Nephron progenitor cell (in vitro differentiated cells): Measurements from ENCODE around the gene FOSB.
A peak's percentile ranks its signal among the peaks of the same experiment; 100 is the strongest.

Experiments used
- DNase-seq: peaks from one replicate; pipeline ENCODE4 v3.0.0; 2021
- H3K27ac Mint-ChIP-seq: 2 replicates; pipeline ENCODE4 v1.8.0; 2021; ENCODE audit warnings: mild to moderate bottlenecking, moderate library complexity, mixed read lengths
- H3K27me3 Mint-ChIP-seq: 2 replicates; pipeline ENCODE4 v1.8.0; 2021; ENCODE audit warnings: mild to moderate bottlenecking, low read depth, mixed read lengths; ENCODE audit not compliant: poor library complexity
- H3K36me3 Mint-ChIP-seq: 2 replicates; pipeline ENCODE4 v1.8.0; 2021; ENCODE audit warnings: low read depth, mixed read lengths
- H3K4me1 Mint-ChIP-seq: 2 replicates; pipeline ENCODE4 v1.8.0; 2021; ENCODE audit warnings: mixed read lengths
- H3K4me3 Mint-ChIP-seq: 2 replicates; pipeline ENCODE4 v1.8.0; 2021; ENCODE audit warnings: mild to moderate bottlenecking, moderate library complexity, mixed read lengths
- H3K9me3 Mint-ChIP-seq: 2 replicates; pipeline ENCODE4 v1.8.0; 2021; ENCODE audit warnings: mild to moderate bottlenecking, moderate library complexity, mixed read lengths
- CTCF ChIP-seq: fragments of 200-600 bp; sonication (generic); IDR thresholded peaks from 2 replicates; pipeline ENCODE4 v1.5.0; 2021; ENCODE audit warnings: antibody characterized with exemption

The FOSB gene

GRCh38 chr19:45471931-45472562, 4.3 kb downstream of the FOSB start:
- H3K27ac Mint-ChIP-seq = no peak overlapping the region
- H3K4me1 Mint-ChIP-seq = peaks cover 69% of the 10 kb centered on the region
- H3K27me3 Mint-ChIP-seq = peaks cover 91% of the 10 kb centered on the region
- H3K9me3 Mint-ChIP-seq = no peaks in the 10 kb centered on the region
- no peak for TF ChIP-seq CTCF
- H3K36me3 Mint-ChIP-seq = no peaks in the 10 kb centered on the region
- DNase-seq = no peak
- H3K4me3 Mint-ChIP-seq = peak overlapping the region; percentile 88

GRCh38 chr19:45472563-45473366, 5.0 kb downstream of the FOSB start:
- DNase-seq = peak; percentile 50
- Mint-ChIP-seq H3K27me3 (peaks cover 94% of the 10 kb centered on the region), H3K4me1 (peaks cover 67% of the 10 kb centered on the region), H3K36me3 (no peaks in the 10 kb centered on the region), H3K27ac (no peak overlapping the region), H3K4me3 (peak overlapping the region; percentile 88), H3K9me3 (no peaks in the 10 kb centered on the region)
- no peak for TF ChIP-seq CTCF

GRCh38 chr19:45473367-45473681, 5.5 kb downstream of the FOSB start:
- Mint-ChIP-seq H3K4me3 (peak overlapping the region; percentile 65), H3K27me3 (peaks cover 93% of the 10 kb centered on the region)

GRCh38 chr19:45473682-45474605, 6.1 kb downstream of the FOSB start:
- Mint-ChIP-seq H3K27me3 (peaks cover 92% of the 10 kb centered on the region), H3K4me3 (peak overlapping the region; percentile 65), H3K27ac (no peak overlapping the region), H3K36me3 (no peaks in the 10 kb centered on the region), H3K4me1 (peaks cover 64% of the 10 kb centered on the region), H3K9me3 (no peaks in the 10 kb centered on the region)
- TF ChIP-seq CTCF = no peak
- no peak for DNase-seq

More at GRCh38 chr19:45473367-45473681, 5.5 kb downstream of the FOSB start:
- H3K36me3 Mint-ChIP-seq = no peaks in the 10 kb centered on the region
- peaks cover 67% of the 10 kb centered on the region for H3K4me1 Mint-ChIP-seq
- no peak for DNase-seq
- no peaks in the 10 kb centered on the region for H3K9me3 Mint-ChIP-seq
- H3K27ac Mint-ChIP-seq = no peak overlapping the region
- TF ChIP-seq CTCF = no peak

- H3K9me3 Mint-ChIP-seq = no peaks in the 10 kb centered on the region
- TF ChIP-seq CTCF = no peak
- peaks cover 58% of the 10 kb centered on the region for H3K4me1 Mint-ChIP-seq
- peaks cover 86% of the 10 kb centered on the region for H3K27me3 Mint-ChIP-seq
- no peaks in the 10 kb centered on the region for H3K36me3 Mint-ChIP-seq
- H3K27ac Mint-ChIP-seq = no peak overlapping the region
- peak overlapping the region; percentile 30 for H3K4me3 Mint-ChIP-seq
- no peak for DNase-seq
Measured at GRCh38 chr19:45474606-45475521, 7.1 kb downstream of the FOSB start.
